ENCODE data around the gene JPH4. TPM values are rescaled to one million over a fixed set of nuclear protein-coding genes. Genes with fewer than 3 reads are reported as not detected.

JPH4 gene
- total RNA-seq, 1 donor from 2014 or later, result 0.20 TPM

- no peak for DNase-seq (ENCODE audit: low spot score)
- H3K4me1 Mint-ChIP-seq (ENCODE audit: low read depth), result no peaks in the 10 kb centered on the region
- no peak overlapping the region for H3K27ac Mint-ChIP-seq (ENCODE audit: unreplicated experiment)
Measured at GRCh38 chr14:23521785-23522640, 56.6 kb downstream of the JPH4 start.

GRCh38 chr14:23520899-23521533 is 57.6 kb downstream of the JPH4 start:
- Mint-ChIP-seq H3K9me3 (ENCODE audit: low read depth) (no peaks in the 10 kb centered on the region), H3K36me3 (ENCODE audit: low read depth) (peaks cover 3% of the 10 kb centered on the region)

More at GRCh38 chr14:23521785-23522640, 56.6 kb downstream of the JPH4 start:
- Mint-ChIP-seq H3K36me3 (ENCODE audit: low read depth) (peaks cover 8% of the 10 kb centered on the region), H3K4me3 (ENCODE audit: unreplicated experiment) (no peak overlapping the region), H3K27me3 (ENCODE audit: low read depth) (no peaks in the 10 kb centered on the region), H3K9me3 (ENCODE audit: low read depth) (no peaks in the 10 kb centered on the region)
- TF ChIP-seq CTCF (IDR thresholded peaks at IDR 0.05), result no peak

GRCh38 chr14:23518709-23519108 is 59.9 kb downstream of the JPH4 start:
- H3K9me3 Mint-ChIP-seq (ENCODE audit: low read depth), result no peaks in the 10 kb centered on the region
- no peak overlapping the region for H3K4me3 Mint-ChIP-seq (ENCODE audit: unreplicated experiment)
- no peak overlapping the region for H3K27ac Mint-ChIP-seq (ENCODE audit: unreplicated experiment)
- H3K27me3 Mint-ChIP-seq (ENCODE audit: low read depth), result no peaks in the 10 kb centered on the region
- H3K36me3 Mint-ChIP-seq (ENCODE audit: low read depth), result peaks cover 6% of the 10 kb centered on the region
- no peak for TF ChIP-seq CTCF (IDR thresholded peaks at IDR 0.05)
- no peaks in the 10 kb centered on the region for H3K4me1 Mint-ChIP-seq (ENCODE audit: low read depth)
- no peak for DNase-seq (ENCODE audit: low spot score)

More at GRCh38 chr14:23520899-23521533, 57.6 kb downstream of the JPH4 start:
- no peak for DNase-seq (ENCODE audit: low spot score)
- H3K4me3 Mint-ChIP-seq (ENCODE audit: unreplicated experiment), result no peak overlapping the region
- no peaks in the 10 kb centered on the region for H3K27me3 Mint-ChIP-seq (ENCODE audit: low read depth)
- TF ChIP-seq CTCF (IDR thresholded peaks at IDR 0.05), result no peak
- H3K4me1 Mint-ChIP-seq (ENCODE audit: low read depth), result no peaks in the 10 kb centered on the region
- no peak overlapping the region for H3K27ac Mint-ChIP-seq (ENCODE audit: unreplicated experiment)

Other genes starting within 250 kb of the JPH4 start
- gene SLC22A17, start 225.9 kb downstream of the JPH4 start, total RNA-seq, result 40.3 to 63.9 TPM (median 44.0 TPM) in 3 replicates
- gene EFS, start 213.6 kb downstream of the JPH4 start, total RNA-seq, result 29.5 to 36.7 TPM (median 29.6 TPM) in 3 replicates
- not detected in 3 replicates for gene IL25, start 206.0 kb downstream of the JPH4 start, total RNA-seq
- not detected in 3 replicates for gene CMTM5, start 201.7 kb downstream of the JPH4 start, total RNA-seq
- not detected in 3 replicates for gene MYH6, start 170.5 kb downstream of the JPH4 start, total RNA-seq
- gene MYH7, start 143.1 kb downstream of the JPH4 start, total RNA-seq, result not detected in 3 replicates
- 23.2 to 25.2 TPM (median 23.5 TPM) in 3 replicates for gene NGDN, start 109.1 kb downstream of the JPH4 start, total RNA-seq
- gene ZFHX2, start 27.0 kb downstream of the JPH4 start, total RNA-seq, result 5.9 to 11.8 TPM (median 9.8 TPM) in 3 replicates
- gene THTPA, start 22.5 kb downstream of the JPH4 start, total RNA-seq, result 11.8 to 21.6 TPM (median 12.3 TPM) in 3 replicates
- gene AP1G2, start 11.0 kb downstream of the JPH4 start, total RNA-seq, result 16.4 to 27.3 TPM (median 18.5 TPM) in 3 replicates
- not detected in 3 replicates for gene DHRS2, start 57.6 kb upstream of the JPH4 start, total RNA-seq